Fibroblast of the aortic adventitia (primary cell): Measurements from ENCODE around the gene UNC13D. TPM values are rescaled to one million over a fixed set of nuclear protein-coding genes. Genes with fewer than 3 reads are reported as not detected.
A peak's percentile ranks its signal among the peaks of the same experiment; 100 is the strongest.
"Not testable (repeated sequence)": the region's sequence is repeated elsewhere in the genome, so short reads cannot be mapped to it uniquely, and the experiment has no call there.

Source experiments
- DNase-seq: peaks from one replicate; pipeline ENCODE4 v3.0.0-alpha.2; 2010; ENCODE audit warnings: low read depth
- H3K4me3 ChIP-seq: 2 replicates; pipeline ENCODE4 v1.5.1; 2011; ENCODE audit warnings: low read depth, mild to moderate bottlenecking, control low read depth, low read length, moderate library complexity
- CTCF ChIP-seq: IDR thresholded peaks from 2 replicates; pipeline ENCODE4 v1.5.1; 2011; ENCODE audit warnings: mild to moderate bottlenecking, low read length, control low read depth, inconsistent platforms; ENCODE audit not compliant: insufficient read depth
- total RNA-seq: library from RNA; depleted of rRNA; stranded (reverse); fragments of >200 nt; gene quantifications from 2 replicates; pipeline ENCODE4 v1.2.3, GENCODE V29; 2012; ENCODE audit warnings: low replicate concordance

UNC13D gene
- total RNA-seq, 1 donor, result 0.54 TPM

DNA sequence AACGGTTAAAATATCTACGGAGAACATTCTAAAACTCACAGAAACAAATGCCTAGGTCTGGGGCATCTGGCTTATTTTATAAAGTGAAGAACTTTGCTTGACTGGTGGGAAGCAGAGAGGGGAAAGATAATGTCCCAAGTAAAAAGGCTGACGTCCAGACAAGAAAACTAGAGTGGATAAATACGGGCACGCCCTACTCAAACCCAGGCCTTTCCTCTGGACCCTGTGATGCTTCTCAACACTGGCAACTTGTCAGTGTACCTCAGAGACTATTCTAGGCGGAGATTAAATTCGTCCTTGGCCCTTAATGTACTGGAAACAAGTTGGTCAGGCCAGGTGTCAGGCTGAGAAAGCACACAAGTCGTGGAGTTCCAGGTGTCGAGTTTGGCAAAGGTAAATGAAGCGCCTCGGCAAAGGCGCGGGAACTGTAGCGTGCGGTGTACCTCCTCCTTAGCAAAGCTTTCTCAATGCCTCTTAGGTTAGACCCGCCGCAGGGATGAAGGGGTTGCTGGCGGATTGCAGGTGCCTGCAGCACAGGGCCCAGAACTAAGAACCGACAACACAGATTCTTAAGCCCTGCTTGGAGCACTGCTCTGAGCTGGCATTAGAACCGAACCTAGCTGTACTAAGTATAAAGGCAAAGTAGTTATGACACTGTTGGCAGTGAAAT, 60.3 kb downstream of the UNC13D start:
- no peak for DNase-seq
- TF ChIP-seq CTCF, result no peak
- peak overlapping the region; percentile 37 for H3K4me3 ChIP-seq

GRCh38 chr17:75783069-75783783, 61.0 kb downstream of the UNC13D start:
- H3K4me3 ChIP-seq, result peak overlapping the region; percentile 29

DNA sequence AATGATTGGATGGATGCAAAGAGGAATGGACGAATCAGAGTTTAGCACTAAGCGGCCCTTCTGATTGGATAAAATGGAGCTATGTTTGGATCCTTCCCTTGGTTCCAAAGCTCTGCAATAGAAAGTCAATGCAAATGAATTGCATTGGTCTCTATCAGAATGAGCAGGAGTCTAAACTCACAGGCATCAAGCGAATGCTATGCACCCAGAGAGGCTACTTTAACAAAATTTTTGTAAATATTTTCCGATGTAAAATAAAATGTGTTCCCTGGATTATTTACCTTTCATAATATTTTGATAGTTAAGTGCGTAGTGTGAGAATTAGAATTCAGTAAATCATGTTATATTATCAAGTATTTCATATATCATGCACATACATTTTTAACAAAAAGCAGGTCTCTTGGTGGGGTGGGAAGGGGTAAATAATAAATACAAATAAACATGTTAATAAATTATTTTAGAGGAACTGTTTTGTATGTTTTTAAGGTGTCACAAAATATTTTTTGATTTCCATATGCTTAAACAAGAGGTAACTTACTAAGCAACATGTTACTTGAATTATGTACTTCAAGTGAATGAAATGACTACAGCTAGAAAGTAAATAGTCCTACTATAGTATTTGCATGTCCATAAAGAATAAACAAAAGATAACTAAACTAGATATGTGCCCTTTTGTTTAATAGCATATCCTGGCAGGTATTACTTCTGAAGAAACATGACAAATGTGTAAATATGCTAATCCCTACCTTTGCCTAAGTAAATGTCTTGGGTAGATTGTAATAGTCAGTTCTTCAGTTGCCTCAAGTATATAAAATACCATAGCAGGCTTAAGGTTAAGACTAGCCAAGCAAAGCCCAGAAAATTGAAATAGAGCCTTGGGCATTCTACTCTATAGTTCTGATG, 64.0 kb downstream of the UNC13D start:
- H3K4me3 ChIP-seq, result no peak overlapping the region
- no peak for TF ChIP-seq CTCF

More at GRCh38 chr17:75783069-75783783, 61.0 kb downstream of the UNC13D start:
- peak; percentile 81 for TF ChIP-seq CTCF
- peak; percentile 77 for DNase-seq

DNA sequence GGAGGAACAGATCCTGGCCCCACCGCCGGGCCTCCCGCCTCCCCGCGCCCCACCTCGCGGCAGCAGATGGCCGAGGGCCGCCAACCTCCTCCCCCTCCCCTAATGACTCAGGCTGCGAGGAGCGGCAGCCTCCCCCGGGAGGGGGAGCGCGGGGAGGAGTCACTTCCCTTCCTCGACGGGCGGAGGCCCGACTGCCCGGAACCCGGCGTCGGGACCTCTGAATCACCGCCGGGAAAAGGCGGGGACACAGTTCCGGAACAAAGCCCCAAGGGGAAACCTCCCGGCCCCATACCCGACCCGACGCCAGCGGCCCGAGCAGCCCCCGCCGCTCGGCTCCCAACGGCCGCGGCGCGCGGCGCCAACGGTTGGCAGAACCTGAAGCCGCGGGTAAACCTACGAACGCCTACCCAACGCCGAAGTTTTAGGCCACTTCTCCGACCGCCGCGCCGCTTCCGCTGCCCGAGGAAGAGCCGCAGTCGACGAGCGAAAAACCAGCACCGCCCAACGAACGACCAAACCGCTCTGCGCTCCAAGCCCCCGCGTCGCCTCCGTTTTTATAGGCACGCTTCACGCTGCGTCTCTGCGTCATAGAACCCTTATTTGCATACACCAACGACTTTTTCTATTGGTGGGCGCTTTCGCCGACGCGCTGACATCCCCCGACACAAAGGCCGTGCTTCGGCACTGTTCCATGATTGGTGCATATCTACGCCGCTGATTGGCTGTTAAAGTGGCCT, 64.8 kb downstream of the UNC13D start:
- peak overlapping the region; percentile 93 for H3K4me3 ChIP-seq
- peak; percentile 100 for DNase-seq
- no peak for TF ChIP-seq CTCF

More for the DNA sequence above, 64.0 kb downstream of the UNC13D start:
- DNase-seq, result no peak

DNA sequence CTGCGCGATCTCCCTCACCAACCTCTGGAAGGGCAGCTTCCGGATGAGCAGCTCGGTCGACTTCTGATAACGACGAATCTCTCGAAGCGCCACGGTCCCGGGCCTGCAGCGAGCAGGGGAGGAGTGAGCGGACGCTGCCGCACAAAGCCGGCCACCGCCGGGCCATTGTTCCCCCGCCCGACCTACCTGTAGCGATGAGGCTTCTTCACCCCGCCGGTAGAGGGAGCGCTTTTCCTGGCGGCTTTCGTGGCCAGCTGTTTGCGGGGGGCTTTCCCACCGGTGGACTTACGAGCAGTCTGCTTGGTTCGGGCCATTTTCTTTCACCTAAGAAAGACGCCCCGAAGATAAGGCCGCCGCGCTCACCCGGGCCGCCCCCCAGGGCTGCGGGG, 65.3 kb downstream of the UNC13D start:
- H3K4me3 ChIP-seq, result peak overlapping the region; percentile 93
- no peak for DNase-seq
- peak; percentile 58 for TF ChIP-seq CTCF

GRCh38 chr17:75778066-75778860, 65.9 kb downstream of the UNC13D start:
- not testable (repeated sequence) for DNase-seq

More at GRCh38 chr17:75778066-75778860, 65.9 kb downstream of the UNC13D start:
- H3K4me3 ChIP-seq, result peak overlapping the region; percentile 93
